Stimulated activated CD8-positive, alpha-beta memory T cell treated with anti-CD3 and anti-CD28 coated beads, Interleukin-4, amount 100 ng/mL, for 24 hours (primary cell): ENCODE measurements around the gene IL4I1.

Experiments used
- DNase-seq: peaks from one replicate; pipeline ENCODE4 v3.0.0-alpha.2; 2020; ENCODE audit warnings: low read depth

IL4I1 gene

DNA sequence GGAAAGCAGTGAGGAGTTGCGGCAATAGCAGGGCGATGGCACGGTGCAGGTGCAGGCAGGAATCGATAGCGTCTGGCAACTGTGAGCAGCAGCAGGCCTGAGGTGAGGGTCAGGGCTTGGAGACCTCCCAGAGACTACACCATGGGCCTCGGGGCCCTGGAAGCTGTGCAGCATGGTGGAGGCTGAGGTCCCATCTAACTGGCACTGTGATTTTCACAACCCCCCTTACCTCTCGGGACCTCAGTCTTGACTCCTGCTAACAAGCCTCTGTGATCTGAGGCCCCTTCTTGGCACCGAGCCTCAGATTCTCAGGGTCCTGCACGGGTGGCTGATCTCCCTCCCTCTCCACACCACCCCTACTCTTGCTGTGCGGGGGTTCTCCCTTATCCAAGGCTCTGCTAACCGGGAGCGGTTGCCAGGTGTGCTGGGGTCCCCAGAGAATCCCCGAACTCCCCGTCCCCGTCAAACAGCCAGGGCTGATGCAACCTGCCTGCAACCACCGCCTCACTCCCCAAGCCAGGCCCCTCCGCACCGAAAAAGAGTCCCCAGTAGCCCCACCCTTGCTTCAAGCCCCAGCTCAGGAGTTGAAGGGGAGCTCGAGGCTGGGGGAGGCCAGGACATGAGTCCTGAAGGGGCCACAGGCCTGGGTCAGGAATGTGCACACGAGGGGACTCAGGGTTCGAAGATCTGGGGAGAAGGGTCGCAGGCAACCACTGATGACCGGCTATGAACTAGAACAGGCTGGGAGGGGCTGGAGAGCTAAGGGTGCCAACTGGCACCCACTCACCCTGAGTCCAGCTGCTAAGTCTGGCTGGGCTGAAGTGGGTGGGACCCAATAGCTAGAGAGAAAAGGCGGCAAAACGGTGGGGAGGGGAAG lies 27.6 kb upstream of the IL4I1 start:
- DNase-seq, result no peak

DNA sequence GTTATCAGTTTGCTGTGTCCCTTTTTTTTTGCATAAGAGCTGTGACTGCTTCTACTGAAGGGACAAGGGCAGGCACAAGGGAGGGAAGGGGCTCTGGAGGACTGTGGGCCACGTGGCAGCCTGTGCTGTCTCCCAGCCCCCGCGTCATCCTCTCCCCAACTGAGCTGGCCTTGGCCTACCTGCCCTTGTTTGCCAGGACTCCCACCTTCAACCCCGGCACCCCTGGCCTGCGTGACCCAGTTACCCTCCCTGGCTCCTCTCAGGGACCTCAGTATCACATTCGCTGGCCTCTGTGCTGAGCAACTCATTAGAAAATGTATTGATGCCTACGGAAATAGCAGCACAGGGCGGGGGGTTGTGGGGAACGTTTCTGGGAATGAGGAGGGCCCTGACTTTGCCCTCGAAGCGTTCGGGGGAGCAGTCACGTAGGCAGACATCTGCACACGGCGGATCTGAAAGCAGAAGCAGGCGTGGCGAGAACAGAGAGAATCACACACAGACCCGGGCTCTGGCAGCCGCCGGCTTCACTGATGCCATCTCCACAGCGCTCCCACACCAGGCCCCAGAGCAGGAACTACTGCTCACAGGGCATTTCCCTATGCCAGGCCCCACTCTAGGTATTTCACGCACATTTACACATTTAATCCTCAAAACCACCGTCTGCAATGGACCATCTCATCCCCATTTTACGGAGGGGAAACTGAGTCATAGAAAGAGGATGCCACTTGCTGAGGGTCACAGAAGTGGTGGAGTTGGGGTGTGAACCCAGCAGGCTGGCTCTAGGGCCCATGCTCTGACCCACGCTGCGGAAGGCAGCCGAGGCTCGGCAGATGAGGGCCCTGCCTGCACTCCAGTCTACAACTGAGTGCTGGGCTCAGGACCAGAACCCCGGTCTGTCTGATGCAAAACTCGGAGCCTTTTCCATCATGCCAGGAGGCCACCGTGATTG lies 26.6 kb upstream of the IL4I1 start:
- no peak for DNase-seq

DNA sequence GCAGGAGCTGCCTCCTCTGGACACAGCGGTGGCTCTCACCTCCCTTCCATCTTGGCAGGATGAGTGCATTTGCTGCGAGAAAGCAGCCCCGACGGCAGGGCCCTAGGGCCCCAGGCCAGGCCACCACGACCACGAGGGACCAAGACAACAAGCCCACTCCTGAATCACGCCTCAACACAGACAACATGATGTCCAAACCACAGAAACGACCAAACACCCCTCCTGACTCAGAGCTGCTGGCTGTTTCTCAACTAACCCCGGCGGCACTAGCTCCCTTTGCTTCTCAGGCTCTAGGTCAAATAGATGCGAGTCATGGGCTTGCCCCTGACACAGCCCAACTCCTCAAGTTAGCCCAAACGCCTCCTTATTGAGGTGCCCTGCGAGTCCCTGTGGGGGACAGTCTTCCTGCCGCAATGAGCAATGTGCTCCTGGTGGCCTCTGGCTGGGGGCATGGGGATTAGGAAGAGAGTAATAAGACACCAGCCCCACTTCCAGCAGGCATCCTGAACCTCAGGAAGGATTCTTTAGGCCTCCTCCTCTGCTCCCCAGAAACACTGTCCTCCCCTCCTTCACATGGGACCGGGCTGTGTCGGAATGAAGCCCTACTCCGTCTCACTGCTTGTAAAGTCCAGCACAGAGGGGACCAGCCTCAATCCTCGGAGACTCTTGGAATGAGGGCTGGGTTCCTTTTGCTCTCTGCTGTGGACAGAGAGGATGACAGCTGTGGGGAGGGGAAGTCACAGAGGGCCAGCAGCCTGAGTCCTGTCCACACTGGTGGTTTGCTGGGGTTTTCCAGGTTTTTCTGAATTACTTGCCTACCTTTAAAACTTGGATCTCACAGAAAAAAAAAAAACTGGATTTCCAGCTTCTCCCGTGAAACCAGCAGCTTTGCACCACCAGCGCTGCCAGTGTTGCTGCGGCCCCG lies 25.4 kb upstream of the IL4I1 start:
- no peak for DNase-seq

DNA sequence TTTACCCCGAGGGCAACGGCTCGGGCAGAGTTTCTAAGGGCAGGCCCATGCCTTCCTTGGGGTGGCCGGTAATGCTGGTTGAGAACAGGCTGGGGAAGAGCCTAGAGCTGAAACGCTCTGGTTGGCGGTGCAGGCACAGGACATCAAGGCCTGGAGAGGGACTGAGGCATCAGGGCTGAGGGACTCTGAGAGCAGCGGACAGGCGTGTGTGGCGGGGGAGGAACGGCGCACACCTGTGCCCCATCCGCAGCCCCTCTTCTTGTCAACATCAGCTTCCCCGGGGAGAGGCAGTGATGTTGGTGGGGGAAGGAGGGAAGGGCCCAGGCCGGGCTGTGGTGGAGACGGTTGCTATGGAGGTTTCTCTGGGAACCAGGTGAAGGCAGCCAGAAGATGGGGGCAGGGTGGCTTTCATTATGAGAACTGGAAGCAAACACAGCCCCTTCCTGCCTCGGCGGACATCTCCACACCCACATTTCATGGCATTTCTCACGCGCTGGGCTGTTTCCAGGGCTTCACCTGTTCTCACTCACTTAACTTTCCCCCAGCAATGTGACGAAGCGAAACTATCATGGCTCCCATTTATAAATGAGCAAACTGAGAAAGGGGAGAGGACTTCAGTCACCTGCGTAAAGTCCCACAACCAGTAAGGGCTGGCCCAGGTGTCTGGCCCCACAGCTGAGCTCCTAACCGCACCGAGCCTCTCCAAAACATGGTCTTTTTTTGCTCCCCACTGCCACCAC lies 24.1 kb upstream of the IL4I1 start:
- no peak for DNase-seq

DNA sequence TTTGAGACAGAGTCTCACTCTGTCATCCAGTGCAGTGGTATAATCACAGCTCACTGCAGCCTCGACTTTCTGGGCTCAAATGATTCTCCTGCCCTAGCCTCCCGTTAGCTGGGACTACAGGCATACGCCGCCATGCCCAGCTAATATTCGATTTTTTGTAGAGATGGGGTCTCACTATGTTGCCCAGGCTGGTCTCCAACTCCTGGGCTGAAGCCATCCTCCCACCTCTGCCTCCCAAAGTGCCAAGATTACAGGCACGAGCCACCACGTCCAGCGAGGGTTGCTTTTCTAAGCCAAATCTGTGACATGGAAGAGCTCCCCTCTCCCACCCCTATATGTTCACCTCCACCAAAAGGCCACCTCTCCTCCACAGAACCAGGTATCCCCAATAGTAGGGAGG lies 21.4 kb upstream of the IL4I1 start:
- DNase-seq, result no peak

DNA sequence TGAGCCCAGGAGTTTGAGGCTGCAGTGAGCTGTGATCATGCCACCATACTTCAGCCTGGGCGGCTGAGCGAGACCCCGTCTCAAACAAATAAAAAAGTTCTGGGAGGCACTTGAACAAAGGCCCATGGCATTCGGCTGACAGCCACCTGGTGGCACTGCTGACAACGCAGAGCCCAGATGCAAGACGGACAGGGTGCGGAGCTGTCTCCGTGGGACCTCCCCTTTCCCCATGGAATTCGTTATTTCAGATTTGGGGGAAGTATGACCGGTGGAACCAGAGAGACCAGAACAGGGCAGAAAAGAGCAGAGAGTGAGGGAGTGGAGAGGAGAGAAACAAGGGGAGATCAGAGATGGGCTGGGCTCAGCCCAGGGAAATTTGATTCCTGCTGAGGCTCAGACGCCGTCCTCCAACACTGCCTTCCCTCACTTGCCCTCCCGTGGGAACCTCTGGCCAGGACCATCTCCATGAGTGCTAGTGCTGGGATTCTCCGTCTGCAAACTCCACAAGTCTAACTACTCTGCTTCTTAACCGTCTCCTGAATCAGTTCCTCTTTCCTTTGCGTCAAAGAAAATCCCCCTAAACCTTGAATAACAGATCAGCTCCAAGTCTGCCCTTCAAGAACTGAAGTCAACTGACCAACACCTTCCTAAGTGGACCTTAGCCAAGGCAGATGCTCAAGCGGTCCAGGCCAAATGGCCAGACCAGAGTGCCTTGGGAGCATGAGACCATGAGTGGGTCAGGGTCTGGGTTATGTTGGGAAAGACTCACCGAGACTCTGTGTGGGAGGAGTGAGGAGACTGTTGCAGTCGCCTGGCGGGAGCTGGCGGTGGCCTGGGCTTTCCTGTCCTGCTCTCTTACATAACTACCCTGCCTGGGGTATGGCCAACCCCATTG lies 20.4 kb upstream of the IL4I1 start:
- DNase-seq, result no peak

DNA sequence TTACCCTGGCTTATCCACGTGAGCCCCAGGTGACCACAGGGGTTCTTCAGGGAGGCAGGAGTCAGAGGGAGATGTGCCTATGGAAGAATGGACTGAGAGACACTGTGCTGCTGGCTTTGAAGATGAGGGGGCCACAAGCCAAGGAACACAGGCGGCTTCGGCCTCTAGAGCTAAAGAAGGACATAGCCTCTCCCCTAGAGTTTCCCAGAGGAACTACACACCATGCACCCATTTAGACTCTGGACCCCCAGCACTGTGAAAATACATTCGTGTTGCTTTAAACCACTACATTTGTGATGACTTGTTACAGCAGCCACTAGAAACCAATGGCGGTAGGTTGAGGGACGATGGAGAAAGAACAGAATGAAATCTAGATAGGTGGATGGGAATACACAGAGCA lies 18.6 kb upstream of the IL4I1 start:
- DNase-seq, result no peak

DNA sequence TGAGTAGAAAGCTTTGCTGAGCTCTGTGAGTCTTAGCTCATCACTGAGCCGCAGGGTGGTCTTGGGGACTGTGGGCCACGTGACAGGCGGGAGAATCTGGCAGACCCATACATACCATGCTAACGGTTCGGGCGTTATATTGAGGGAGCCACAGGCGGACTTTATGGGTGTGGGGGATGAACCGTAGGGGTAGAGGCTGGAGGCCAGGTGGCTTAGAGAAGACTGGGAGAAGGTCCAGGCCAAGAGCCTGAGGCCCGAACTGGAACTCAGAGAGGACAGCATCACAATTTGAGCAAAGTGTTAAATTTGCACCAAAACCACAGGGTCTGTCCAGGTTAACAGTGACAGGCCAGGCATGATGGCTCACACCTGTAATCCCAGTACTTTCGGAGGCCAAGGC lies 17.0 kb upstream of the IL4I1 start:
- DNase-seq, result no peak

DNA sequence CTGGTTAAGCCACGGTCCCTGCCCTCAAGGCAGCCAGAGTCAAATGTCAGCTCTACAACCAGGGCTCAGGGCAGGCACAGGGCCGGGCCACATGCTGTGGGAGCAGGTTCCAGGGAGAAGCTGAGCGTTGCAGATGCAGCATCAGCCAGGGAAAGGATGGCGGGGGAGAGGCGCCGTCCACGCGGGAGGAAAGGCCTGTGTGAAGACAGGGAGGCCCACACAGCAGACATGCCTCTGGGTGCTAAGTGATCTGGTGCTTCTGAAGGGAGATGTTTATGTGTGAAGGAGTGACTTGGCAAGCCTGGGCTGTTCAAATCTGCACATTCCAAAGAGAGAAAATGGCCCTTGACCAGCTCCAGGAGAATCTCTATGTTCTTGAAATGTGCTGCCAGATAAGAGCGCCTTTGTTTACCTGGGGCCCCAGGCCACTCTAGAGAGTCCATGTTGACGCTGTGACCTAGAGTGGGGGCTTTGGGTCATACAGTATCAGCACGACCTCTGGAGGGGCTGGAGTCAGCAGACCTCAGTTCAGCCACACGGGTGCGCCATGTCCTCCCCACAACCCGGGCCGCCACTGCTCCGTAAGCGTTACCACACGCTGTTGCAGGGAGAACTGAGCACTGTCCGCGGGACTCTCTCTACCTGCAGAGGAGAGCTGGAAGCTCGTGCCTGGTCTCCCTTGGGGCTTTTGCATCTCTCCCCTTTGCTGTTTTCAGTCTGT lies 16.4 kb upstream of the IL4I1 start:
- no peak for DNase-seq

DNA sequence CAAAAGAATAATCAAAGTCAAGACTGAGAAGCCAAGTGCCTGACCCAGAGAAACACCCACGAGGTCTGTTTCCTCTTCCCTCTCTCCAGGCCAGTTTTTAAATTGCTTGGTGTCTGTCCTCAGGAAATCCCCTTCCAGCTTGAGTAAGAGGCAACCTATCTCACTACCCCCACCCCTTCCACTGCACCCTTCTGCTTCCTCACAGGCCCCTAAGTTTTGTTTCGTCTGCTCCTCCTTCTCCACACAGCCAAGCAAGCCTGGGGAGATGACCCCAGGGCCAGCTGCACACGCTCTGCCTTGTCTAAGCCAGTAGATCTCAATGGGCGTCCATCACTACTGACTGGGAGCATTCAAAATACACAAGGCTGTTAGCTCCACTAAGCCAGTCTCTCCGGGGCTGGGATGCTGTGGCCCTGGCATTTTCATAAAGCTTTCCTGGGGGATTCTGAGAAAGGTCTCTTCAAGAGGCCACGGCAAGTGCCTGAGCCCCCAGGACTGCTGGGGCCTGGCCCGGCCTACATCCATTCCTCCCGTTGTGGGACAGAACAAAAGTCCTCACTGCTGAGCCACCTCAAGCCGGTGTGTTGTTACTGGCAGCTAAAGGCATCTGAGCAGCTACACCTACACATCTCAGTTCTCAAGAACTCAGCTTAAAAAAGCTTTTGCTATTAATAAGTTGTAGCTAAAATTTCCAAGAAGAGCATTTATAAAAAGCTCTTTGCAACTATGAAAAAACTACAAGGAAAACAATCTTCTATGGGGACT lies 14.9 kb upstream of the IL4I1 start:
- DNase-seq, result no peak

DNA sequence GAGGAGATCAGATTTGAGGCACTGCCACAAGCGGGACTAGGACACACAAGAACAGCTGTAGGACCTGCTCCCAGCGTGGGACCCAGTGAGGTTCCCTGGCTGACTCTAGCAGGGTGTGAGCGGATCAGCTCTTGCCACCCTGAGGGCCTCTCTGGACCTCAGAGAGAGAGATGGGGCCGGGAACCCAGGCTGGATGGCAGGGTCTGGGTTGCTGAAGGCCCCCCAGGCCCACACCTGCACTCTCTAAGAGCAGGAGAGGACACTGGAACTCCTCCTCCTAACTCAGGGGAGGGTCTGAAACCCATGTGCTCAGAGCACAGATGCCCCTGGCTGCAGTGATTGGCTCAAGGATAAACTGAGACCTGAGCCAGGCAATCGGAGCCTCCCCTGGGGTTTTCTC lies 13.5 kb upstream of the IL4I1 start:
- no peak for DNase-seq

DNA sequence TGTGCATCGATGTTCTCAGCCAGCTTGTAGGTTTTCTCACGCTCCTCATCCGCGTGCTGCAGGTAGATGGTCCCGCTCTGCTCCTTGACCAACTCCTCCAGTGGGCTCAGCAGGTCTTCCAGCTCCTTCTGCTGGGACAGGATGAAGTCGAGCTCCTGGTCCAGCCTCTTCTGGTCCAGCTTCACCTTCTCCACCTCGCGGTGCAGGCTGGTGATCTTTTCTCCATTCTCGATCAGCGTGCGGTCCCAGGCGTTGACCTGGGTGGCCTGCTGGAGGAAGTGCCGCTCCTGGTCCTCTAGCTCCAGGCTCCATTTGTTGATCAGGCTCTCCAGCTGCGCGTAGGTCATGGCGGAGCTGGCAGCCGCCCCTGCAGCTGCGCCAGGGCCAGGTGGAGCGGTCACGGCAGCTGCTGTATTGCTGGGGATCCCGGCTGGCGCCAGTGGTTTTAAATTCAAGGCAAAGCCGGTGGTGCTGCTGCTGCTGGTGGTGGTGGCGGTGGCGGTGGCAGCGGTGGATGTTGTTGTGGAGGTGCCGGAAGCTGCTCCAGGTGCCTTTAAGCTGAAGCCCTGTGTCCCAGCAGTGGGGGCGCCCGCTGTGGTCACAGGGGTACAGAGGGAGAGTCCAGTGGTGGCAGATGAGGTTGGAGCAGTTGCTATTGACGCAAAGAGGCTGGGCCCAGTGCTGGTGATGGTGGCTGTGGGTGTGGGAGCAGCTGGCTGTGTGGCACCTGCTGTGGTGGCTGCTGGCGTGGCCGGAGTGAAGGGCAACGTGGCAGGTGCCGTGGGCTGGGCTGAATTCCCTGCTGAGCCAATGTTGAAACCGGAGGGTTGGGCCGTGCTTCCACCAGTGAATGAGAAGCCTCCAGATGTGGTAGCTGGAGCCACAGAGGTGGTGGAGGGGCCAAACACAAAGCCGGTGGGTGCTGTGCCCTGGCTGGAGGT lies 12.1 kb upstream of the IL4I1 start:
- no peak for DNase-seq

DNA sequence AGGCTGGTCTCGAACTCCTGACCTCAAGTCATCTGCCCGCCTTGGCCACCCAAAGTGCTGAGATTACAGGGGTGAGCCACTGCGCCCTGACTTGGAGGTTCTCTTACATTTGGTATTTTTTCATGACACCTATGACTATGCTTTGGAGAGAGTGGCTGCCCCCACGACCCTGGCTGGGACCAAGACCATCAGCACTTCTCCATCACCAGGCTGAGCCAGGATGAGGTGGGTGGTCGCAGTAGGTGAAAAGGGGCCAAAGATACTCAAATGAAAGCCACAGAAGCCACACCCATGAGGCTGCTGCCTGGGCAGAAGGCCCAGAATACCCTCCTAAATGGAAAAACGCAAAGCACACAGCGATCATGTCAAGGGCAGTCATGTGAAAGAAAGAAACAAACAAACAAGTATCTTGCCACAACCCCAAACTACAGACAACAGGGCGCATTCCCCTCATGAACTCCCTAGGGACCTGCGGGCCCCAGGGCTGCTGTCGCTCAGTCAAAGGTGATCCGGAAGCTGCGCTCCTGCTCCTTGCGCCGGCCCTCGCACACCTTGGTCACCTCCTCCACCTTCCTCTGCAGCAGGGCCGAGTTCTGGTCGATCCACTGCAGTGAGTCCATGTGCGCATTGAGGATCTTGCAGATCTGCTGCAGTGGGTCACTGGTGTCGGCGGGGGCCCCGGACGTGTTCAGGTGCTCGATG lies 11.2 kb upstream of the IL4I1 start:
- DNase-seq, result no peak

DNA sequence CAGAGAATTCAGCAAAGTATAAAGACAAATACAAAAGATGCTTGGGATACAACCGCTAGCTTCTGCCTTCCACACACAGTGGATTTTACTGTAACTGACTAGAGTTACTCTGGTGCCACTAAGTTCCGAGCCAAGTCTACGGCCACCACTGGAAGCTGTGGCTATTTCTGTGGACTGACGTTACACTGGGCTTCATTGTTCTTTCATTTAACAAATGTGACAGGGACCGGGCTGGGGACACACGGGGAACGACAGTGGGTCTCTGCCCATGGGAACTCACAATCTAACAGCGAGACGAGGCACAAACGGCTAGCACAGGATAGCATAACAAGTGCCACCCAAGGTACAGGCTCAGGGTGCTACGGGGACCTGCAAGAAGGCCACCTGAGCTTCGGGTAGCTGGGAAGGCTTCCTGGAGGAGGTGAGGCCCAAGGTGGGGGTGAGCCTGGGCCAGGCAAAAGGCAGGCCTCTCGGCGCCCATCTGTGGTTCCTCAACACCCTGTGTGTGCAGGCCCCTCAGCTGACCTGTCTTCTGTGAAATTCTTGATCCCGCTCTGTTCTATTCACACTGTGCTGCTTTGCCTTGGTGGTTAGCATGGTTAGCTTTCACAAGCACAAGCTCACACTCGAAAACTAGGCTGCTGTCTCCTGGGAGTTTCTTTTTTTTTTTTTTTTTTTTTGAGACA lies 10.3 kb upstream of the IL4I1 start:
- DNase-seq, result no peak

DNA sequence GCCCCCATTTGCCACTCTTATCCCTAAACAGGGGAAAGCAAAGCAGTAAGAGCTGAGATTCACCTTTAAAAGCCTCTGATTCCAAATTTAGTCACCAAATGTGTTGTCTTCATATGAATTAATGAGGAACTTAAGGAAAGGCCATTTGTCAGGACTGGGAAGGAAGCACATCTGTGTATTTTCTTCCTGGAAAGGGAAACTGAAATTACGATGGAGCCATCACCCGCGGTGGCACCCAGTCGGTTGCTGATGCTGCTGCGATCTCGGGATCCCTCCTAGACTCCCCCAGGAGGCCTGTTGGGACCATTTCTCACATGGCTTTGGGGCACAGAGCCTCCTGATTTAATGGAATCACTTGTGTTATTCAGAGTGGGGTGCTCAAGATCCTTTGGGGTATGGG lies 7.4 kb upstream of the IL4I1 start:
- DNase-seq, result no peak

DNA sequence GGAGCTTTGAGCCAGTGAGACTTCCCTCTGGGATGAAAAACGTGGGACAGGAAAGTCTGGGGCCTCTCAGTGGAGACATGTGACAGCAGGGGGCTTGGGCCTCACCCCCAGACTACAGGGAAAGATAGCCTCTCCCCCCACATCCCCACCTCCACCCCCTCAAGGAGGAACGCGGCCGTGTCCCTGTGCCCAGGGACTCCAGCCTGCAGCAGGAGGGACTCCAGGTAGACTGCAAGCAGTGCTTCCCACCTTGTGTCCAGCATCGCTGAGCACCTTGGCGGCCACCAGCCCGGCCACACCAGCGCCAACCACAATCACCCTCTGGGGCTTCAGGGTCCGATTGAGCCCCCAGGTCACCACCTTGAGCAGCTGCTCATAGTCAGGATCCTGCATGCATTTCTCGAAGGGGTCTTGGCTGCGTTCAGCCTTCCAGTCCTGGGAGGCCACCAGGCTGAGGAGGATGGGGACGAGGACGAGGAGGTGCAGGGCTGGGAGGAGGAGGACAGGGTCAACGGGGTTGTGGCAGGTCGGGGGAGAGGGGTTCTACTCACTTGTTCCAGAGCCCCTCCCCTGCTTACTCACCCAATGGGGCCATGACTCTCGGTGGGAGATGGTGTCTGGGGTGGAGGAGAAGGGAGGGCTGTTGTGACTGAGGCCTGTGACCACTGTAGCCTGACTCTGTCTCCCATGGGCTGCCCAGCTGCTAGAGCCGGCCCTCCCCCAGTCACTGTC lies 955 bp downstream of the IL4I1 start:
- DNase-seq, result no peak
